GM23248 (cell line): ENCODE results near the gene COMP. TPM values are rescaled to one million over a fixed set of nuclear protein-coding genes. Genes with fewer than 3 reads are reported as not detected.

Source experiments
- DNase-seq: peaks from one replicate; pipeline ENCODE4 v3.0.0-alpha.2; 2015
- H2AFZ ChIP-seq: fragments of 200-600 bp; sonication (generic); 2 replicates; pipeline ENCODE4 v1.6.1; 2016; ENCODE audit warnings: antibody characterized with exemption
- H3F3A ChIP-seq: fragments of 200-600 bp; sonication (generic); 2 replicates; pipeline ENCODE4 v1.6.1; 2016; ENCODE audit warnings: mild to moderate bottlenecking, antibody characterized with exemption, mixed run types; ENCODE audit not compliant: insufficient read depth
- H3K27ac ChIP-seq: fragments of 200-600 bp; sonication (generic); 2 replicates; pipeline ENCODE4 v1.5.1; 2016; ENCODE audit warnings: mild to moderate bottlenecking
- H3K27me3 ChIP-seq: fragments of 200-600 bp; sonication (generic); replicated peaks from 2 replicates; pipeline ENCODE4 v1.6.1; 2016; ENCODE audit warnings: mild to moderate bottlenecking; ENCODE audit not compliant: insufficient read depth
- H3K36me3 ChIP-seq: fragments of 200-600 bp; sonication (generic); 2 replicates; pipeline ENCODE4 v1.6.1; 2016; ENCODE audit warnings: low read depth, mild to moderate bottlenecking
- H3K4me1 ChIP-seq: fragments of 200-600 bp; sonication (generic); 2 replicates; pipeline ENCODE4 v1.6.1; 2016; ENCODE audit warnings: mild to moderate bottlenecking; ENCODE audit not compliant: insufficient read depth
- H3K4me2 ChIP-seq: fragments of 200-600 bp; sonication (generic); one replicate; pipeline ENCODE4 v1.6.1; 2016; ENCODE audit warnings: mild to moderate bottlenecking; ENCODE audit not compliant: unreplicated experiment
- H3K4me3 ChIP-seq: fragments of 200-600 bp; sonication (generic); 2 replicates; pipeline ENCODE4 v1.5.1; 2016; ENCODE audit warnings: mild to moderate bottlenecking
- H3K79me2 ChIP-seq: fragments of 200-600 bp; sonication (generic); 2 replicates; pipeline ENCODE4 v1.6.1; 2016; ENCODE audit warnings: mild to moderate bottlenecking; ENCODE audit not compliant: insufficient read depth
- H3K9ac ChIP-seq: fragments of 200-600 bp; sonication (generic); 2 replicates; pipeline ENCODE4 v1.6.1; 2016; ENCODE audit warnings: mild to moderate bottlenecking
- H3K9me2 ChIP-seq: fragments of 200-600 bp; sonication (generic); 2 replicates; pipeline ENCODE4 v1.6.1; 2016; ENCODE audit warnings: mixed run types, mild to moderate bottlenecking, moderate library complexity; ENCODE audit not compliant: insufficient read depth
- H3K9me3 ChIP-seq: fragments of 200-600 bp; sonication (generic); one replicate; pipeline ENCODE4 v1.6.1; 2017; ENCODE audit warnings: low read depth
- H4K20me1 ChIP-seq: fragments of 200-600 bp; sonication (generic); 2 replicates; pipeline ENCODE4 v1.6.0; 2016; ENCODE audit not compliant: insufficient read depth
- EZH2 ChIP-seq: fragments of 200-600 bp; sonication (generic); IDR thresholded peaks from 2 replicates; pipeline ENCODE4 v1.6.1; 2018; ENCODE audit warnings: antibody characterized with exemption, mild to moderate bottlenecking; ENCODE audit not compliant: insufficient read depth, poor library complexity, severe bottlenecking
- EZH2phosphoT487 ChIP-seq: fragments of 200-600 bp; sonication (generic); IDR thresholded peaks from 2 replicates; pipeline ENCODE4 v1.6.1; 2018; ENCODE audit warnings: antibody characterized with exemption, moderate library complexity, mild to moderate bottlenecking, low read depth; ENCODE audit not compliant: insufficient read depth
- WGBS, 2 experiments: methylation state at CpG; one replicate each; pipeline ENCODE4 v1.1.6; 2015 to 2017; ENCODE audit warnings: low lambda C conversion rate in 2 of 2, low coverage in 1 of 2; ENCODE audit errors: missing lambda C conversion rate in 2 of 2; 5-methylcytosine and 5-hydroxymethylcytosine counted together
- in situ Hi-C: fragments of 300-500 bp; cut with MboI; formaldehyde crosslinking; loops from 2 replicates; pipeline ENCODE4 v1.15.0; 2020
- polyA plus RNA-seq: library from polyadenylated mRNA; unstranded; fragments of >200 nt; fragmentation: Nextera tagmentation; extraction: Ambion mirVana; gene quantifications from 2 replicates; pipeline ENCODE4 v1.2.1, GENCODE V29; 2016
- total RNA-seq: library from RNA; depleted of rRNA; stranded (reverse); fragments of >200 nt; shearing (Covaris generic); gene quantifications from 2 replicates; pipeline ENCODE4 v1.2.3, GENCODE V29; 2014

The COMP gene
- total and polyA plus RNA-seq, 2 experiments from 2014 or later = 93.8 to 252 TPM

DNA sequence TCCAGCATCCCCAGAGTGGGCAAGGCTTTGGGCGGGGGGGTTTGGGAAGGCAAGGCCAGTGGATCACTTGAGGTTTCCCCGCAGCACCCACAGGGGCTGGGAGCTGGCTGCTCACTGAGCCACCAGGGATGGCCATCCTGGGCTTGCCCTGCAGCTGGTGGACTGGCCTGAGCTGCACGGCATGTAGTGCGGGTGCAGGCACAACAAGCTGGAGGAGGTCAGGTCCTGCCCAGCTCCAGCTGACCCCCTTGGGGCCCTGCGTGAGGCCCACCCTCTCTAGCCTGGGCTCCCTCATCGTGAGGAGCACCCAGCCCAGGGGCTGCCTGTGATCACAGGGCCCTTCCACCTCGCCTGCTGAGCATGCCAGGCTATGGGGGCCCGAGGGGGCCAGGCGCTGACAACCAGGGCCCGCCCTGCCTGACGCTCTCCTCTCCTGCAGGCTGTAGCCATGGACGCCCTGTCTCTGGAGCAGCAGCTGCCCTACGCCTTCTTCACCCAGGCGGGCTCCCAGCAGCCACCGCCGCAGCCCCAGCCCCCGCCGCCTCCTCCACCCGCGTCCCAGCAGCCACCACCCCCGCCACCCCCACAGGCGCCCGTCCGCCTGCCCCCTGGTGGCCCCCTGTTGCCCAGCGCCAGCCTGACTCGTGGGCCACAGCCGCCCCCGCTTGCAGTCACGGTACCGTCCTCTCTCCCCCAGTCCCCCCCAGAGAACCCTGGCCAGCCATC lies 22.9 kb downstream of the COMP start:
- Histone ChIP-seq H3K9ac (no peak overlapping the region), H3K4me1 (peaks cover 20% of the 10 kb centered on the region), H3F3A (peaks cover 14% of the 10 kb centered on the region; the same call in 1 of the 2 replicates), H3K4me2 (no peak overlapping the region), H3K9me2 (no peaks in the 10 kb centered on the region), H3K27me3 (no peaks in the 10 kb centered on the region), H3K79me2 (no peaks in the 10 kb centered on the region), H3K9me3 (no peaks in the 10 kb centered on the region), H3K36me3 (no peaks in the 10 kb centered on the region), H4K20me1 (no peaks in the 10 kb centered on the region), H2AFZ (no peak overlapping the region), H3K4me3 (no peak overlapping the region), H3K27ac (no peak overlapping the region)
- 85 to 91% methylated on average over 12 to 29 of the region's 30 CpGs for WGBS, 2 experiments
- in situ Hi-C loops = no loop called here
- TF ChIP-seq EZH2phosphoT487 (no peak), EZH2 (no peak)
- no peak for DNase-seq

- no peaks in the 10 kb centered on the region for H3K36me3 ChIP-seq
- H3K79me2 ChIP-seq = no peaks in the 10 kb centered on the region
- peaks cover 21% of the 10 kb centered on the region for H3K4me1 ChIP-seq
- no peak for TF ChIP-seq EZH2phosphoT487
- TF ChIP-seq EZH2 = no peak
- H3K4me3 ChIP-seq = no peak overlapping the region
- H3K9me2 ChIP-seq = no peaks in the 10 kb centered on the region
- no peaks in the 10 kb centered on the region for H3K9me3 ChIP-seq
- no peaks in the 10 kb centered on the region for H4K20me1 ChIP-seq
- 95 to 97% methylated on average over 8 of the region's 8 CpGs for WGBS, 2 experiments
- peak overlapping the region; percentile 86; the same call in 1 of the 2 replicates for H3K27ac ChIP-seq
- peaks cover 20% of the 10 kb centered on the region; the same call in 1 of the 2 replicates for H3F3A ChIP-seq
- no peak overlapping the region for H3K4me2 ChIP-seq
- no peak for DNase-seq
- 0 out of 2 replicates have a peak overlapping the region, but pooled peaks have one; percentile 52 for H3K9ac ChIP-seq
- no peak overlapping the region for H2AFZ ChIP-seq
- in situ Hi-C loops = no loop called here
- H3K27me3 ChIP-seq = no peaks in the 10 kb centered on the region
These were observed 25.9 kb downstream of the COMP start for GRCh38 chr19:18765224-18765623.

- H2AFZ ChIP-seq = no peak overlapping the region
- 0 out of 2 replicates have a peak overlapping the region, but pooled peaks have one; percentile 39 for H3K4me3 ChIP-seq
- H3K27ac ChIP-seq = peak overlapping the region; percentile 86
- no peaks in the 10 kb centered on the region for H3K27me3 ChIP-seq
- H3K79me2 ChIP-seq = no peaks in the 10 kb centered on the region
- H3K9me3 ChIP-seq = no peaks in the 10 kb centered on the region
- H3K4me1 ChIP-seq = peaks cover 21% of the 10 kb centered on the region
- peak overlapping the region; percentile 52 for H3K9ac ChIP-seq
- H3K4me2 ChIP-seq = peak overlapping the region; percentile 47
- WGBS, 2 experiments = 56 to 58% methylated on average over 4 of the region's 4 CpGs
- no peaks in the 10 kb centered on the region for H3K36me3 ChIP-seq
- H3F3A ChIP-seq = peaks cover 20% of the 10 kb centered on the region; the same call in 1 of the 2 replicates
- H3K9me2 ChIP-seq = no peaks in the 10 kb centered on the region
- peak; percentile 83 for DNase-seq
- TF ChIP-seq EZH2 (no peak), EZH2phosphoT487 (no peak)
- in situ Hi-C loops = no loop called here
- H4K20me1 ChIP-seq = no peaks in the 10 kb centered on the region
These were observed 26.5 kb downstream of the COMP start for GRCh38 chr19:18764591-18765051.

GRCh38 chr19:18763674-18764590 lies 27.2 kb downstream of the COMP start:
- Histone ChIP-seq H4K20me1 (no peaks in the 10 kb centered on the region), H2AFZ (no peak overlapping the region), H3K27me3 (no peaks in the 10 kb centered on the region), H3K9ac (peak overlapping the region; percentile 60), H3K9me3 (no peaks in the 10 kb centered on the region), H3K36me3 (no peaks in the 10 kb centered on the region), H3K4me2 (peak overlapping the region; percentile 47), H3K4me1 (peaks cover 21% of the 10 kb centered on the region), H3F3A (peaks cover 20% of the 10 kb centered on the region; the same call in 1 of the 2 replicates), H3K9me2 (no peaks in the 10 kb centered on the region), H3K79me2 (no peaks in the 10 kb centered on the region), H3K4me3 (peak overlapping the region; percentile 39; the same call in 1 of the 2 replicates), H3K27ac (peak overlapping the region; percentile 86)
- TF ChIP-seq EZH2phosphoT487 (no peak), EZH2 (no peak)
- WGBS, 2 experiments = 40 to 42% methylated on average over 41 of the region's 41 CpGs
- DNase-seq = peak; percentile 98
- in situ Hi-C loops = no loop called here
